Endothelial cell of umbilical vein (primary cell): Measurements from ENCODE around the gene LPP. TPM values are rescaled to one million over a fixed set of nuclear protein-coding genes. Genes with fewer than 3 reads are reported as not detected.

Source experiments
- BruUV-seq: library from RNA; stranded (reverse); fragments of 400-500 nt; replicated peaks from 2 replicates; lab custom pipeline; 2021; lab: Mats Ljungman, UMichigan
- CTCF ChIA-PET: fragments of 300-600, 350-600 bp; sonication (Branson Sonifier 250); formaldehyde crosslinking; loops from one replicate; lab custom pipeline; 2021; ENCODE audit warnings: antibody characterized with exemption, inconsistent platforms; lab: Charles Lee
- POLR2A ChIA-PET: fragments of 300-600, 350-600 bp; sonication (Branson Sonifier 250); formaldehyde crosslinking; loops from one replicate; lab custom pipeline; 2021; ENCODE audit warnings: antibody characterized with exemption, inconsistent platforms; lab: Charles Lee
- DNase-seq: peaks from one replicate; pipeline ENCODE4 v3.0.0-alpha.2; 2011; ENCODE audit warnings: low read depth, low spot score
- FAIRE-seq: peaks from 2 replicates; lab custom pipeline; 2011; peaks lifted over from hg19 to GRCh38; lab: Jason Lieb, UNC
- H2AFZ ChIP-seq: 2 replicates; pipeline ENCODE4 v1.6.0; 2012; ENCODE audit warnings: low read depth, low read length, control low read depth, inconsistent platforms
- H3K27ac ChIP-seq: 2 replicates; pipeline ENCODE4 v1.5.1; 2011; ENCODE audit warnings: low read depth, mild to moderate bottlenecking, control low read depth, low read length, moderate library complexity; ENCODE audit not compliant: insufficient read depth
- H3K27me3 ChIP-seq, 2 experiments: 2 replicates each; pipeline versions ENCODE4 v1.6.0 to v1.6.1; 2011; ENCODE audit warnings: low read length in 2 of 2, mixed read lengths in 1 of 2; ENCODE audit not compliant: control insufficient read depth in 2 of 2, insufficient read depth in 2 of 2
- H3K36me3 ChIP-seq, 2 experiments: 2 replicates in 1 of 2; 3 replicates in 1 of 2; pipeline ENCODE4 v1.5.1; 2011; ENCODE audit warnings: low read length in 2 of 2, mild to moderate bottlenecking in 1 of 2, moderate library complexity in 1 of 2; ENCODE audit not compliant: control insufficient read depth in 2 of 2, insufficient read depth in 2 of 2; ENCODE audit errors: extremely low read depth in 1 of 2
- H3K4me1 ChIP-seq: 3 replicates; pipeline ENCODE4 v1.5.1; 2011; ENCODE audit warnings: mild to moderate bottlenecking, low read length; ENCODE audit not compliant: control insufficient read depth, insufficient read depth; ENCODE audit errors: extremely low read depth
- H3K4me2 ChIP-seq: 2 replicates; pipeline ENCODE4 v1.6.1; 2011; ENCODE audit warnings: low read length, control low read depth, mixed read lengths; ENCODE audit not compliant: insufficient read depth
- H3K4me3 ChIP-seq, 3 experiments: fragments of 200-600 bp in 1 of 3; sonication (generic), shearing (Covaris generic) in 1 of 3; replicated peaks in 1 of 3; 2 replicates each; pipeline ENCODE4 v1.5.1; 2011 to 2016; ENCODE audit warnings: control low read depth in 3 of 3, low read length in 3 of 3, mild to moderate bottlenecking in 2 of 3, inconsistent platforms in 1 of 3, low read depth in 1 of 3, moderate library complexity in 1 of 3; ENCODE audit not compliant: insufficient read depth in 1 of 3
- H3K79me2 ChIP-seq: 2 replicates; pipeline ENCODE4 v1.6.0; 2012; ENCODE audit warnings: low read length, inconsistent platforms; ENCODE audit not compliant: control insufficient read depth, insufficient read depth
- H3K9ac ChIP-seq: replicated peaks from 2 replicates; pipeline ENCODE3; 2011; ENCODE audit warnings: low read length, control low read depth; ENCODE audit not compliant: insufficient read depth; ENCODE audit errors: extremely low read depth
- H3K9me1 ChIP-seq: replicated peaks from 3 replicates; pipeline ENCODE4 v1.6.0; 2011; ENCODE audit warnings: mild to moderate bottlenecking, low read length; ENCODE audit not compliant: control insufficient read depth, insufficient read depth; ENCODE audit errors: extremely low read depth
- H3K9me3 ChIP-seq: replicated peaks from 2 replicates; pipeline ENCODE4 v1.5.1; 2012; ENCODE audit warnings: low read length, inconsistent platforms; ENCODE audit not compliant: control insufficient read depth, insufficient read depth
- H4K20me1 ChIP-seq: replicated peaks from 2 replicates; pipeline ENCODE3; 2011; ENCODE audit warnings: mild to moderate bottlenecking, low read length; ENCODE audit not compliant: control insufficient read depth, insufficient read depth; ENCODE audit errors: extremely low read depth
- EZH2 ChIP-seq: IDR thresholded peaks from 2 replicates; pipeline ENCODE4 v1.6.1; 2012; ENCODE audit warnings: borderline replicate concordance, low read depth, mild to moderate bottlenecking, moderate library complexity, low read length, inconsistent platforms; ENCODE audit not compliant: severe bottlenecking
- FOS ChIP-seq: IDR thresholded peaks from 2 replicates; pipeline ENCODE4 v1.6.1; 2011; ENCODE audit warnings: mild to moderate bottlenecking, low read length, moderate library complexity, borderline replicate concordance; ENCODE audit not compliant: insufficient read depth
- GATA2 ChIP-seq: IDR thresholded peaks from 2 replicates; pipeline ENCODE4 v1.7.0; 2011; ENCODE audit warnings: low read depth, mild to moderate bottlenecking, moderate library complexity, mixed read lengths, low read length; ENCODE audit not compliant: insufficient read length, insufficient read depth
- JUN ChIP-seq: IDR thresholded peaks from 2 replicates; pipeline ENCODE4 v1.6.1; 2011; ENCODE audit warnings: borderline replicate concordance, low read depth; ENCODE audit not compliant: insufficient read length, insufficient read depth
- MAX ChIP-seq: IDR thresholded peaks from 2 replicates; pipeline ENCODE4 v1.6.1; 2011; ENCODE audit not compliant: insufficient read depth, insufficient read length
- MYC ChIP-seq: IDR thresholded peaks from one replicate; pipeline ENCODE4 v1.6.1; 2011; ENCODE audit warnings: mild to moderate bottlenecking, low read depth, low read length
- POLR2A ChIP-seq: IDR thresholded peaks from 2 replicates; pipeline ENCODE4 v1.6.1; 2012; ENCODE audit warnings: low read depth, mild to moderate bottlenecking, control low read depth, low read length
- POLR2AphosphoS5 ChIP-seq: IDR thresholded peaks from 2 replicates; pipeline ENCODE4 v1.6.1; 2012; ENCODE audit warnings: low read depth, mild to moderate bottlenecking, control low read depth, low read length, moderate library complexity; ENCODE audit not compliant: insufficient read depth
- dilution Hi-C: fragments of 300-500 bp; cut with MboI; formaldehyde crosslinking; loops from one replicate; pipeline ENCODE4 v1.15.0; 2019; ENCODE audit warnings: low sequenced_read_pairs; ENCODE audit not compliant: extremely low pct_ligation_motif_present
- intact Hi-C: fragments of 100-400 bp; cut with micrococcal nuclease; formaldehyde crosslinking; loops from one replicate; pipeline ENCODE4 v1.10.0; 2022
- polyA plus RNA-seq, 4 experiments: library from polyadenylated mRNA; depleted of rRNA in 3 of 4; stranded (reverse) in 3 of 4; unstranded in 1 of 4; fragments of >200 nt; gene quantifications; 2 replicates each; pipeline versions ENCODE4 v1.2.1 to v1.2.3, GENCODE V29; 2011 to 2012; ENCODE audit warnings: missing spikeins in 1 of 4
- total RNA-seq: library from RNA; stranded (reverse); gene quantifications from 2 replicates; pipeline ENCODE4 v1.2.3, GENCODE V29; 2021
- TF ChIP-seq, protein P1 (sequence below), 2 donors: IDR thresholded peaks; 1 replicate in 1 of 2; 2 replicates in 1 of 2; pipeline ENCODE4 v1.5.1; 2011; ENCODE audit warnings: low read length in 2 of 2, mild to moderate bottlenecking in 2 of 2, moderate library complexity in 2 of 2, control low read depth in 1 of 2, inconsistent platforms in 1 of 2, low read depth in 1 of 2; ENCODE audit not compliant: insufficient read depth in 1 of 2; ENCODE audit errors: extremely low read depth in 1 of 2

LPP gene
- total and polyA plus RNA-seq, 2 donors (not counting 3 experiments of a cell fraction or from before 2014, with no cell fraction given), result 16.9 to 153 TPM

- no peaks in the 10 kb centered on the region for H4K20me1 ChIP-seq
- no peak overlapping the region for H3K9ac ChIP-seq
- no peaks in the 10 kb centered on the region for H3K27me3 ChIP-seq
- H3K79me2 ChIP-seq, result peaks cover 15% of the 10 kb centered on the region
- no peak overlapping the region for H3K27ac ChIP-seq
- FAIRE-seq (no peak), DNase-seq (no peak)
- H3K9me3 ChIP-seq, result no peaks in the 10 kb centered on the region
- ChIA-PET POLR2A (no interaction called here), CTCF (interaction anchor here (1.8 kb wide), 1 partner anchor 27 kb away, joined by 6 read pairs; no protein-coding TSS in a partner anchor)
- H3K4me1 ChIP-seq, result no peaks in the 10 kb centered on the region
- no peak overlapping the region for H3K4me3 ChIP-seq
- intact Hi-C loops, result no loop called here
- dilution Hi-C loops, result no loop called here
- no TSS peak for BruUV-seq
- H2AFZ ChIP-seq, result no peak overlapping the region
- H3K36me3 ChIP-seq, result no peaks in the 10 kb centered on the region
- no peak overlapping the region for H3K4me2 ChIP-seq
- TF ChIP-seq EZH2, result no peak
- no peak for TF ChIP-seq POLR2A
- TF ChIP-seq MAX, result no peak
- no peak for TF ChIP-seq MYC
- TF ChIP-seq FOS, result no peak
- no peak for TF ChIP-seq GATA2
- no peak for TF ChIP-seq POLR2AphosphoS5
- TF ChIP-seq, protein P1, sequence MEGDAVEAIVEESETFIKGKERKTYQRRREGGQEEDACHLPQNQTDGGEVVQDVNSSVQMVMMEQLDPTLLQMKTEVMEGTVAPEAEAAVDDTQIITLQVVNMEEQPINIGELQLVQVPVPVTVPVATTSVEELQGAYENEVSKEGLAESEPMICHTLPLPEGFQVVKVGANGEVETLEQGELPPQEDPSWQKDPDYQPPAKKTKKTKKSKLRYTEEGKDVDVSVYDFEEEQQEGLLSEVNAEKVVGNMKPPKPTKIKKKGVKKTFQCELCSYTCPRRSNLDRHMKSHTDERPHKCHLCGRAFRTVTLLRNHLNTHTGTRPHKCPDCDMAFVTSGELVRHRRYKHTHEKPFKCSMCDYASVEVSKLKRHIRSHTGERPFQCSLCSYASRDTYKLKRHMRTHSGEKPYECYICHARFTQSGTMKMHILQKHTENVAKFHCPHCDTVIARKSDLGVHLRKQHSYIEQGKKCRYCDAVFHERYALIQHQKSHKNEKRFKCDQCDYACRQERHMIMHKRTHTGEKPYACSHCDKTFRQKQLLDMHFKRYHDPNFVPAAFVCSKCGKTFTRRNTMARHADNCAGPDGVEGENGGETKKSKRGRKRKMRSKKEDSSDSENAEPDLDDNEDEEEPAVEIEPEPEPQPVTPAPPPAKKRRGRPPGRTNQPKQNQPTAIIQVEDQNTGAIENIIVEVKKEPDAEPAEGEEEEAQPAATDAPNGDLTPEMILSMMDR (IDR thresholded peaks at IDR 0.05; ENCODE audit: extremely low read depth in 1 of 2, insufficient read depth in 1 of 2, low read depth in 1 of 2, low read length in 2 of 2), result no peak
- TF ChIP-seq JUN, result no peak
- H3K9me1 ChIP-seq, result no peaks in the 10 kb centered on the region
Observed at GRCh38 chr3:188332085-188332484, 178.1 kb downstream of the LPP start.
